Measurements from ENCODE around the gene VAMP4.
"Not testable (repeated sequence)": the region's sequence is repeated elsewhere in the genome, so short reads cannot be mapped to it uniquely, and the experiment has no call there.

Gene VAMP4

GRCh38 chr1:171748651-171749050 is 6.8 kb upstream of the VAMP4 start:
- DNase-seq = no peak

GRCh38 chr1:171744986-171745385 is 3.1 kb upstream of the VAMP4 start:
- peak; percentile 68 to 88 (median 80) for DNase-seq

GRCh38 chr1:171743081-171743870 is 1.4 kb upstream of the VAMP4 start:
- peak; percentile 66 to 88 (median 87) for DNase-seq

- peak; percentile 28 to 55 (median 54) for DNase-seq
Observed at GRCh38 chr1:171742577-171742922, 685 bp upstream of the VAMP4 start.

GRCh38 chr1:171740987-171741871 is 636 bp downstream of the VAMP4 start:
- DNase-seq = peak; percentile 52 to 63 (median 53)

- peak in 1 of 3 donors; percentile 17 for DNase-seq
Observed at GRCh38 chr1:171740356-171740863, 1.5 kb downstream of the VAMP4 start.

- DNase-seq = peak; percentile 28 to 78 (median 74)
Observed at GRCh38 chr1:171739656-171740055, 2.2 kb downstream of the VAMP4 start.

- DNase-seq = no peak
Observed at GRCh38 chr1:171738911-171739310, 3.0 kb downstream of the VAMP4 start.

GRCh38 chr1:171736196-171736595 is 5.7 kb downstream of the VAMP4 start:
- peak; percentile 42 to 49 (median 46) for DNase-seq

GRCh38 chr1:171730052-171730451 is 11.8 kb downstream of the VAMP4 start:
- DNase-seq = no peak

- no peak for DNase-seq
Observed at GRCh38 chr1:171727778-171728177, 14.1 kb downstream of the VAMP4 start.

GRCh38 chr1:171723180-171723579 is 18.7 kb downstream of the VAMP4 start:
- DNase-seq = not testable (repeated sequence)

GRCh38 chr1:171718848-171719247 is 23.0 kb downstream of the VAMP4 start:
- DNase-seq = no peak

- DNase-seq = no peak
Observed at GRCh38 chr1:171718216-171718615, 23.6 kb downstream of the VAMP4 start.

GRCh38 chr1:171717062-171717718 is 24.7 kb downstream of the VAMP4 start:
- DNase-seq = no peak

GRCh38 chr1:171716616-171717015 is 25.2 kb downstream of the VAMP4 start:
- peak in 1 of 3 donors; percentile 7 for DNase-seq

GRCh38 chr1:171715813-171716251 is 26.0 kb downstream of the VAMP4 start:
- peak in 1 of 3 donors; percentile 27 for DNase-seq

GRCh38 chr1:171712341-171712740 is 29.5 kb downstream of the VAMP4 start:
- DNase-seq = peak in 1 of 3 donors; percentile 4

GRCh38 chr1:171711643-171712042 is 30.2 kb downstream of the VAMP4 start:
- no peak for DNase-seq

- DNase-seq = no peak
Observed at GRCh38 chr1:171707583-171707982, 34.3 kb downstream of the VAMP4 start.

GRCh38 chr1:171702598-171702997 is 39.3 kb downstream of the VAMP4 start:
- no peak for DNase-seq

- DNase-seq = no peak
Observed at GRCh38 chr1:171699531-171699930, 42.3 kb downstream of the VAMP4 start.

- not testable (repeated sequence) for DNase-seq
Observed at GRCh38 chr1:171695772-171696171, 46.1 kb downstream of the VAMP4 start.

Measured in suppressor macrophage treated with lipopolysaccharide for 1 hour (primary cell).